ENCODE measurements around the gene ADO. TPM values are rescaled to one million over a fixed set of nuclear protein-coding genes. Genes with fewer than 3 reads are reported as not detected.

ADO gene
- total RNA-seq, 1 experiment from 2014 or later: 26.2 TPM

DNA sequence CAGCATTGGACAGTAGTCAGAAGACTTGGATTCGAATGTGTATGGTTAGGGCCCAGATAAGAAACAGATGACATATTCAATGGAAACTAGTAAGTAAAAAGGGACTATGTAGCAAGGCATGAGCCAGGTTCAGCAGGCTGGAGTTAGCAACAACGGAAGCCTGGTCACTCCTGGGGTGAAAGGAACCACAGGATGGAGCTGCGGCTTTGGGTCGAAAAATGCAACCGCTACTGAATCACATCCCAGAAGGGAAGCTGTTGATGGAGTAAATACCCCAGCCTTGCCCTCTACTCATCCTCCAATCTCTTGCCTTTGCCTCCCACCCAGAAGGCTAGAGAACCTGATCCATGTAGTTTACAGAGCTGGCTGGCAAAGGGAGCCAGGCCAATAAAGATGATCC lies 49.2 kb downstream of the ADO start:
- Histone ChIP-seq H3K4me1 (ENCODE audit: control insufficient read depth in 1 of 2, insufficient read depth in 2 of 2, low read length in 2 of 2) (0 out of 4 replicates have a peak, but pooled peaks cover 0 to 3% of the 10 kb centered on the region in 2 experiments), H3K79me2 (ENCODE audit: insufficient read depth, low read length) (no peaks in the 10 kb centered on the region), H3K4me2 (ENCODE audit: low read length) (no peak overlapping the region), H3K9me3 (ENCODE audit: control insufficient read depth in 1 of 2, insufficient read depth in 1 of 2, low read depth in 1 of 2, low read length in 2 of 2) (no peaks in the 10 kb centered on the region), H4K20me1 (ENCODE audit: insufficient read depth) (no peaks in the 10 kb centered on the region), H3K9ac (ENCODE audit: low read length) (no peak overlapping the region), H3K27me3 (ENCODE audit: insufficient read depth, low read length) (no peaks in the 10 kb centered on the region), H3K36me3 (ENCODE audit: control insufficient read depth in 1 of 2, insufficient read depth in 2 of 2, low read length in 2 of 2) (no peaks in the 10 kb centered on the region), H3K9me2 (ENCODE audit: insufficient read depth) (no peaks in the 10 kb centered on the region), H3K4me3 (replicated peaks in 1 of 2; ENCODE audit: low read depth in 1 of 2, low read length in 2 of 2) (no peak overlapping the region), H3K27ac (ENCODE audit: low read depth, low read length) (no peak overlapping the region), H2AFZ (ENCODE audit: low read depth, low read length, poor library complexity, severe bottlenecking) (no peak overlapping the region)
- no TSS peak for BruUV-seq (replicated peaks)
- intact Hi-C loops (cut with micrococcal nuclease): no loop called here
- no peak for ATAC-seq
- ChIA-PET POLR2A (no interaction called here), RAD21 (ENCODE audit: low non-redundant PET in 1 of 2, low total read pairs in 2 of 2, uncharacterized antibody in 2 of 2, unreplicated experiment in 2 of 2) (no interaction called here), CTCF (no interaction called here)
- DNase-seq (ENCODE audit: low read depth, low spot score): no peak
- TF ChIP-seq CBX3 (IDR thresholded peaks at IDR 0.05; ENCODE audit: low read depth) (no peak), ELF1 (IDR thresholded peaks at IDR 0.05; ENCODE audit: borderline replicate concordance, low read depth) (no peak), EZH2phosphoT487 (IDR thresholded peaks at IDR 0.05; ENCODE audit: borderline replicate concordance) (no peak), ATF3 (IDR thresholded peaks at IDR 0.05) (no peak), CTCF (IDR thresholded peaks at IDR 0.05 in 2 of 3, conservative IDR thresholded peaks at IDR 0.05 in 1 of 3; ENCODE audit: borderline replicate concordance in 1 of 3, insufficient read depth in 1 of 3, low read depth in 2 of 3, low read length in 2 of 3) (no peak), SP1 (IDR thresholded peaks at IDR 0.05; ENCODE audit: low read depth) (no peak), ZFX (IDR thresholded peaks at IDR 0.05) (no peak), RAD21 (IDR thresholded peaks at IDR 0.05; ENCODE audit: low read depth) (no peak), SRF (IDR thresholded peaks at IDR 0.05; ENCODE audit: low read depth) (no peak), SIN3A (IDR thresholded peaks at IDR 0.05; ENCODE audit: low read depth) (no peak), EZH2 (IDR thresholded peaks at IDR 0.05) (no peak), JUND (IDR thresholded peaks at IDR 0.05) (no peak), EGR1 (IDR thresholded peaks at IDR 0.05; ENCODE audit: low read depth) (no peak), YY1 (IDR thresholded peaks at IDR 0.05; ENCODE audit: extremely low read depth, insufficient replicate concordance, low read depth, low read length) (no peak), CEBPB (IDR thresholded peaks at IDR 0.05; ENCODE audit: low read depth) (no peak), TCF7L2 (IDR thresholded peaks at IDR 0.05; ENCODE audit: borderline replicate concordance, extremely low read depth, insufficient read depth, insufficient read length) (no peak), ZNF274 (IDR thresholded peaks at IDR 0.05; ENCODE audit: low read depth, low read length) (no peak)
- TF ChIP-seq, protein P1, sequence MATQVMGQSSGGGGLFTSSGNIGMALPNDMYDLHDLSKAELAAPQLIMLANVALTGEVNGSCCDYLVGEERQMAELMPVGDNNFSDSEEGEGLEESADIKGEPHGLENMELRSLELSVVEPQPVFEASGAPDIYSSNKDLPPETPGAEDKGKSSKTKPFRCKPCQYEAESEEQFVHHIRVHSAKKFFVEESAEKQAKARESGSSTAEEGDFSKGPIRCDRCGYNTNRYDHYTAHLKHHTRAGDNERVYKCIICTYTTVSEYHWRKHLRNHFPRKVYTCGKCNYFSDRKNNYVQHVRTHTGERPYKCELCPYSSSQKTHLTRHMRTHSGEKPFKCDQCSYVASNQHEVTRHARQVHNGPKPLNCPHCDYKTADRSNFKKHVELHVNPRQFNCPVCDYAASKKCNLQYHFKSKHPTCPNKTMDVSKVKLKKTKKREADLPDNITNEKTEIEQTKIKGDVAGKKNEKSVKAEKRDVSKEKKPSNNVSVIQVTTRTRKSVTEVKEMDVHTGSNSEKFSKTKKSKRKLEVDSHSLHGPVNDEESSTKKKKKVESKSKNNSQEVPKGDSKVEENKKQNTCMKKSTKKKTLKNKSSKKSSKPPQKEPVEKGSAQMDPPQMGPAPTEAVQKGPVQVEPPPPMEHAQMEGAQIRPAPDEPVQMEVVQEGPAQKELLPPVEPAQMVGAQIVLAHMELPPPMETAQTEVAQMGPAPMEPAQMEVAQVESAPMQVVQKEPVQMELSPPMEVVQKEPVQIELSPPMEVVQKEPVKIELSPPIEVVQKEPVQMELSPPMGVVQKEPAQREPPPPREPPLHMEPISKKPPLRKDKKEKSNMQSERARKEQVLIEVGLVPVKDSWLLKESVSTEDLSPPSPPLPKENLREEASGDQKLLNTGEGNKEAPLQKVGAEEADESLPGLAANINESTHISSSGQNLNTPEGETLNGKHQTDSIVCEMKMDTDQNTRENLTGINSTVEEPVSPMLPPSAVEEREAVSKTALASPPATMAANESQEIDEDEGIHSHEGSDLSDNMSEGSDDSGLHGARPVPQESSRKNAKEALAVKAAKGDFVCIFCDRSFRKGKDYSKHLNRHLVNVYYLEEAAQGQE (IDR thresholded peaks at IDR 0.05; ENCODE audit: low read depth): no peak
- TF ChIP-seq, protein P2, sequence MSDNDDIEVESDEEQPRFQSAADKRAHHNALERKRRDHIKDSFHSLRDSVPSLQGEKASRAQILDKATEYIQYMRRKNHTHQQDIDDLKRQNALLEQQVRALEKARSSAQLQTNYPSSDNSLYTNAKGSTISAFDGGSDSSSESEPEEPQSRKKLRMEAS (IDR thresholded peaks at IDR 0.05): no peak
- TF ChIP-seq, protein P3, sequence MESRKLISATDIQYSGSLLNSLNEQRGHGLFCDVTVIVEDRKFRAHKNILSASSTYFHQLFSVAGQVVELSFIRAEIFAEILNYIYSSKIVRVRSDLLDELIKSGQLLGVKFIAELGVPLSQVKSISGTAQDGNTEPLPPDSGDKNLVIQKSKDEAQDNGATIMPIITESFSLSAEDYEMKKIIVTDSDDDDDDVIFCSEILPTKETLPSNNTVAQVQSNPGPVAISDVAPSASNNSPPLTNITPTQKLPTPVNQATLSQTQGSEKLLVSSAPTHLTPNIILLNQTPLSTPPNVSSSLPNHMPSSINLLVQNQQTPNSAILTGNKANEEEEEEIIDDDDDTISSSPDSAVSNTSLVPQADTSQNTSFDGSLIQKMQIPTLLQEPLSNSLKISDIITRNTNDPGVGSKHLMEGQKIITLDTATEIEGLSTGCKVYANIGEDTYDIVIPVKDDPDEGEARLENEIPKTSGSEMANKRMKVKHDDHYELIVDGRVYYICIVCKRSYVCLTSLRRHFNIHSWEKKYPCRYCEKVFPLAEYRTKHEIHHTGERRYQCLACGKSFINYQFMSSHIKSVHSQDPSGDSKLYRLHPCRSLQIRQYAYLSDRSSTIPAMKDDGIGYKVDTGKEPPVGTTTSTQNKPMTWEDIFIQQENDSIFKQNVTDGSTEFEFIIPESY (IDR thresholded peaks at IDR 0.05; ENCODE audit: extremely low read depth, insufficient replicate concordance, low read length): no peak
